ENCODE data around the gene PRKD2.

DNA sequence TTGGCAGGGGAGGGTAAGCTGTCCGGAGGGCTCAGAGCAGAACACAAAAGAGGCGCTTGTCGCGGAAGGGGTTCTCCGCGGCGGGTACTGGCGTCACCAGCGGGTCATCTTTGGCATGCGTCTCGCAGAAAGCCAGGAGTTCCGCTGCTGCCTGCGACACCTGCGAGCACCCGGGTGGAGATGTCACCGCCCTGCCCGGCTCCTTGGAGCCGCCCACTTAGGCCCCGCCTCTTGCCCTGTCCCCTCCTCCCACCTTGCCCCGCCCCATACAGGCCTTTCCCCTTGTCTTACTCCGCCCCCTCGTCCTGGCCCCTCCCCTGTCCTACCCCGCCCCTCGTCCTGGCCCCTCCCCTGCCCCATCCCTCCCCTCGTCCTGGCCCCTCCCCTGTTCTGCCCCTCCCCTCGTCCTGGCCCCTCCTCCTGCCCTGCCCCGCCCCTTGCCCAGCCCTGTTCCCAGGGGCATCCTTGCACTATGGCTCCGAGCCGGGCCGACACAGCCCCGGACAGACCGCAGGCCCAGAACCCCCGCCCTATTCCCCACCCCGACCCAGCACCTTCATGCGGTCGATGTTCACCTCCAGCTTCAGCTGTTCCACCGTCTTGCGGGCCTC is 82.8 kb downstream of the PRKD2 start:
- no peak for TF ChIP-seq EZH2 (IDR thresholded peaks at IDR 0.05)
- TF ChIP-seq POLR2AphosphoS5 (IDR thresholded peaks at IDR 0.05; ENCODE audit: borderline replicate concordance, low read depth, low read length): no peak
- TF ChIP-seq FOXP2 (optimal IDR thresholded peaks at IDR 0.05; ENCODE audit: control extremely low read depth, extremely low read length, insufficient read depth): no peak
